Measurements from ENCODE around the gene DOC2B.
A peak's percentile ranks its signal among the peaks of the same experiment; 100 is the strongest.
"Not testable (repeated sequence)": the region's sequence is repeated elsewhere in the genome, so short reads cannot be mapped to it uniquely, and the experiment has no call there.

Gene DOC2B

DNA sequence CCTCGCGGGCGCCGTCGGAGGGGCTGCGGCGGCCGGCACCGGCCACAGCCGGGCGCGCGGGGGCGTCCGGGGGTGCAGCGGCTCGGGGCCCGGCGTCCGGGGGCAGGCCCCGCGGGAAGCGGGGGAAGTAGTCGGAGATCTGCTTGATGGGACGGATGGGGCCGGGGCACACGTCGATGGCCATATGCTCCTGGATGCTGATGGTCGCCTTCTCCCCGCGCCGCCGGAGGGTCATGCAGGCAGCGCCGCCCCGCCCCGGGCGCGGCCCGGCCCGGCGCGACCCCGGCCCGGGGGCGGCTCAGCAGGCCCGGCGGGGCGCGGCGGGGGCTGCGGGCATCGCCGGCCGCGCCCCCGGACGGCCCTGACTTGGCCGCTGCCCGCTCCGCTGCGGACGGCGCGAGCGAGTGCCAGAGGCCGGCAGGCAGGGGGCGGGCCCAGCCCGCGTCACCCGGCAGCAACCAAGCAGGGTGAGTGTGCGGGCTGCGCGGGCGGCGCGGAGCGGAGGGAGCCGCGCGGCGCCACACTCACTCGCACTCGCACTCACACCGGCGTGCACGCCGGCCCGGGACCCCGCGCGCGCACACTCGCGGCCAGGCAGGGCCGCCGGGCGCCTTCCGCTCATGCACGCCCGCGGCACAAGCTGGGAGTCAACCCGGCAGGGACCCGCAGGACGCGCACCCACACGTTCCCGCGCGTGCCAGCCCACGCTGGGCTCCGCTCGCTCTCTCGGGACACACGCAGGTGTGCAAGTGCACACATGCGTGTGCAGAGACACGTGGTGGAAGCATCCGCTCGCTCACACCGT is at the start of gene DOC2B:
DOC2B (minus strand) TSS at position 406 of the 805 bp plus-strand sequence; CDS start at position 235, 171 bp downstream.
- no peak for DNase-seq

GRCh38 chr17:230395-230770 is 48.9 kb upstream of the DOC2B start:
- DNase-seq, result no peak

DNA sequence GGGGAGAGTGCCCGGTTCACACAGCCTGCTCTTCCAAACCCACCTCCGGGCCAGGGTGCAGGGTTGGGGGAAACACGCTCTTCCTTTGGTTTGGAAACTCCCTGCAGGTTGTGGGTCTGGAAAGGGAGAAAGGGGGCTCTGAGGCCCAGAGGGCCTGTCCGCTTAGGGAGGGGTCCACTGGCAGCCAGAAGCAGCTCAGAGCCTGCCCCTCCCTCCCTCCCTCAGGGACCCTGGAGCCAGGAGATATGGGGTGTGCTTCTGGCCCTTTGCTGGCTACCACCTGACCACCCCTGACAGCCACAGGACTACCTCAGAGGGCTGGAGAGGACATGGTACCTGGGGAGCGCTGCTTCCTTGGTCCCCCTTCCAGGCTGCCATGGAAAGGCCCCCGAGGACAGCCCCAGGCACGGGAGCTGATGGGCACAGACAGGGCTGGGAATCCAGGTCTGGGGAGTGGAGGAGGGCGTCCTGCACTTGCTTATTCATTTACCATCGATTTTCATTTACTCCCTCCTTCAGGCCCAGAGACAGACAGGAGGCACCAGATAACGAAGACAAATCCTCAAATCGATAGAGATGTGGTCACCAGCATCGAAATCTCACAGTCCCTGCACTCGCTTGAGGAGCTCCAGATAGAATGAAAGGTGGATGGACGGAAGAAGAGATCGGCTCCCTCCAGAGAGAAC is 48.4 kb upstream of the DOC2B start:
- no peak for DNase-seq

DNA sequence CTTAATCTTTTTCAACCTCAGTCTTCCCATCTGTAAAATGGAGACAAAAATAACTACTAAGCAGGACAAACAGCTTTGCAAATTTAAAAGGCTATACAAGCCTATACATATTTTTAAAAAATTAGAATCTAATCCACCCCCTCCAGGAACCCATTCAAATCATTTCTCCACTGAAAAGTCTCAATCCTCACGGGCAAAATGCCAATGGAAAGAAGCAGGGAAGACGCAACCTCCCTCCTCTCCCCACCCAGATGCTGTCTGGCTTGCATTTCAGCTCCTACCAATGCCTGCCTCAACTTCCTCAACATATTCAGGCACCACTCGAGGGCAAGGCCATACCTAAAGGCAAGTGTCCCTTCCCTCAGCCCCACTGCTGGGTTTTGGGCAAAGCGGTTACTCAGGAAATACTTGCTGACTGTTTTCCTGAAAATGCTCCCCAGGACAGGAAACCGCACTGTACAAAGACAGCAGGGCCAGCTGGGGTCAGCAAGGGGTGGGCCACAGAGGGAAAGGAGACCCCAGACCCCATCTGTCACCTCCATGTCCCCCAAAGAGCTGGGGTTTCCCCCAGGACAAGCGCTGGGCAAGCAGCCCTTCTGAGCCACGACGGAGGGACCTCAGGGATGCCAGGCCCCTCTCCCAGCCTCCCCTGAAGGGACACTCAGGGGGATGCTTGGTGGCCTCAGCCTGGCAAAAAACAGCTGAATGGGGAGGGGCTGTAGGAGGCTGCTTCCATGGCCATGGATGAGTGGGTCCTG is 47.7 kb upstream of the DOC2B start:
- no peak for DNase-seq

GRCh38 chr17:227946-228615 is 46.6 kb upstream of the DOC2B start:
- DNase-seq, result no peak

GRCh38 chr17:227078-227945 is 45.9 kb upstream of the DOC2B start:
- DNase-seq, result no peak

DNA sequence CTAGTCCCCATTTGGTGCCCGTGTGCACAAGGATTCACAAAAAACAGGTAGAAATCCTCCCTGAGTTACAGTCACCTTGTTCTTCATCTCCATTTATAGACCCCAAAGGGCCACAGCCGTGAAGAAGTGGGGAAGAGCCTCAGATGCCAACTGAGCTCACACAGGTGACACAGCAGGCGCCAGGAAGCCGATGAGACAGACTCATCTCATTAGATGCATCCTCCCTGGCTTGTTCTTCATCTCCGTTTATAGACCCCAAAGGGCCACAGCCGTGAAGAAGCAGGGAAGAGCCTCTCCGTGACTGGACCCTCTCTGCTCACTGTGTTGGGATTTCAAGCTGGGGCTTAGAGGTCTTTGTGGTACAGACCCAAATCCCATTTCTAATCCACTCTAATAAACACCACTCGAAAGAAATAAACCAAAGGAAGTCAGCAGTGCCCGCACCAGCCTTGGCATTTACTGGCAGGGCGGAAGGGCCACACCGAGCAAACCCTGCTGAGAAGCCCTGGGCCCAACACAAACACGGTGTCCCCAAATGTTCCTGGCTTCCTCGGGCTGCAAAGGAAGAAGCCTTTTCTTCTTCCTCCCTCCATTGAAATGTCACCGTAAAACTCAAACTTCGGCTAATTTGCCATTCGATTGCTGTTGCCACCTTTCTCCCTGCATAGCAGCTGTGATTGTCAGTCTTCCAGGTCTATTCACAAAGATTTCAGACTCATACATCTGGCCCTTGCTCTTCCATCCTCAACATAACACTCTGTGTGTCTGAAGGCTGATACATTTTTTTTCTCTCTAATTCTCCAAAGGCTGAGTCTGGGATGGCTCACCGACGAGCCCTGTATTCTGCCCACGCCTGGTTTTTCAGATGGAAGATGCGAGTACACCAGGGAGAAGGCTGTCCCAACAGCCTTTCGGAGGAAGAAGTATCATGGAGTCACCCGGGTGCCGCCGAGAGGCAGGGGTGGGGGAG is 44.9 kb upstream of the DOC2B start:
- DNase-seq, result no peak

- DNase-seq, result no peak
These were observed 44.1 kb upstream of the DOC2B start for GRCh38 chr17:225551-225950.

- DNase-seq, result not testable (repeated sequence)
These were observed 43.1 kb upstream of the DOC2B start for GRCh38 chr17:224576-224975.

DNA sequence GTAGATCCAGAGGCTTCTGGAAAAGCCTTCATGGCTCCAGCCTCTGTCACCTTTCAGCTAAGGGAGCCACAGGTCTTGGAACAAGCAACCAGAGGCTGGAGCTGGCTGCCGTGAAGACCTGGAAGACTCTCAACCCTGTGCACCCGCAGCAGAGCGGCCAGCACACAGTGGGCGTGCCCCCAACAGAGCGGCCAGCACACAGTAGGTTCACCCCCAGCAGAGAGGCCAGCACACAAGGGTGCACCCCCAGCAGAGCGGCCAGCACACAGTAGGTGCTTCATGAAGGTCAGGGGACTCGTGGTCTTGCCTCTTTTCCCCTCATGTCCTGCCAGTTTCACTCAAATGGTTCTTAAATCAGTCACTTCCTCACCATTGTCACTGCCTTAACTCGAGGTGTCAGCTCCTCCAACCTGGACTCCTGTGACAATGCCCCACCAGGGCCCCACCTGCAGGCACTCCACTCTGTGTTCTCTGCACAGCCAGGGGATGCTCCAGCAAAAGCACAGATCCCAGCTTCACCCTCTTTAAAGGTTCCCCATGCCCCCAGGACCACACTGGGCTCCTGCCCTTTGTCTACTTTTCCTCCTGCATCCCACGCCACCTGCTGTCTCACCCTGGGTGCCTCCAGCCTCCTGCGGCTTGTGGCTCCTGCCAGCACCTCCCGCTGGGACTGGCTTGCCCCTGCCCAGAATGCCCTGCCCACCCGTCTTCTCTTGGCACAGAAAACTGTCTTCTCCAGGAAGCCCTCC is 42.4 kb upstream of the DOC2B start:
- DNase-seq, result no peak

DNA sequence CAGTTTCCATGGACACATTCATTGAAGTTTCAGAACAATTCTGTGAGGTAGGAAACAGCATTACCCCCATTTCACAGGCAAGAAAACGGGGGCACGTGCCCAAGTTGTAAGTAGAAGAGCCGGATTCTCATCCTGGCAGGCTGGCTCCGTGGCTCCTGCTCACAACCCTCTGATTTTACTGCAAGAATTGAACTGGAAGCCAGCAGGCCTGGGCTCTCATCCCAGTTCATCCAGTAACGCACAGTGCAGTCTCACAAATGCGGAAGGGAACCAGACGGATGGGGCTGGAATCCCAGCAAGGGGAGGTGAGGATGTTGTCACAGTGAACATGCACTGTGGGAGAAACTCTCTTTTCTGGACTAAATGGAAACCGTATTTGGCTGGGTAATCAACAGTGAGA is 40.7 kb upstream of the DOC2B start:
- no peak for DNase-seq

- no peak for DNase-seq
These were observed 38.2 kb upstream of the DOC2B start for GRCh38 chr17:219696-220095.

DNA sequence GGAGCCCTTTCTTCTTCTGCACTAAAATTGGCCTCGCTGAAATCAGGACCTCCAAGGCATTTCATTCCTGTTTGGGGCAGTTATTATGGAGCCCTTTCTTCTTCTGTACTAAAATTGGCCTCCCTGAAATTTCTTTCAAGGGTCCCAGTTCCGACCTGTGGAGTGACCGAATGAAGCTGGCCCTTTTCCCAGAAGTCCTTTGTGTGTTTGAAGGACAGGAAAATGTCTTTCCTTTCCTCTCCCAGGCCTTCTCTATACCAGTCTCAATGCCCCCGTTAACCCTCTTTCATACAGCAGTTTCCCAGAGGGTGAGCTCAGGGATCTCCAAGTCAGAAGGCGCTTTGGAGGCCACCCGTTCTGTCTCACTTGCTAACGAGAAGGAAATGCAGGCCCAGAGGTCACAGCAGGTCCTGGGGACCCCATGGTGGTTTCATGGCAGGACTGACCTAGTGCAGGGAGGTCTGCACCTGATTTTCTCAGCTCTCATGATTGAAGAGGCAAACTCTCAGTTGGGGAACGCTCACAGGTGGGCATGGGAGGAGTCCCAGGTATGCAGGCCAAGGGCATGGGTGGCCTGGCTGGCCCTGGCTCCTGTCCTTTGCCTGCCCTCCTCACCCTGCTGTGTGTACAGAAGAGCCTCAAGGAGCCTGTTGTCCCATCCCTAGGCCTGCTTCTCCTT is 37.1 kb upstream of the DOC2B start:
- no peak for DNase-seq

DNA sequence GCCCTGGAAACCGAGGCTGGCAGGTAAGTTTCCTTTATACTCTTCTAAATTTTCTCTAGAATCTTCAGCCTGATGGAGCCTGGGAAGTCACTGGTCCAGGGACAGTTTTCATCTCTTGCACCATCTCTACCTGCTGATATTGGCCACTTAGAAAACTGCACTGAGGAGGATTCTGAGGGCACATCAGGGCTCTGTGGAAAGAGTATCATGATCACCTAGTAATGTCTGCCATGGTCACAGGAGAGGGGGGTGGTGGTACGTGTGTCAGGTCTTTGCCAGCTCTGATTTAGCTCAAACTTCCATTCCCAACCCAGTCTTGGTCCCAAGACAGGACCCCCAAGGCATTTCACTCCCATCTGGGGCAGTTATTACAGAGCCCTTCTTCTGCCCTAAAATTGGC is 35.2 kb upstream of the DOC2B start:
- DNase-seq, result no peak

- DNase-seq, result peak; percentile 6
These were observed 34.4 kb upstream of the DOC2B start for GRCh38 chr17:215563-216478.

- no peak for DNase-seq
These were observed 33.5 kb upstream of the DOC2B start for GRCh38 chr17:214881-215331.

GRCh38 chr17:213286-214105 is 32.0 kb upstream of the DOC2B start:
- DNase-seq, result no peak

Measured in CD4-positive, alpha-beta T cell treated with Interleukin-17A for 1 hour (primary cell).